GM12878 (cell line): Measurements from ENCODE around the gene GFAP. TPM values are rescaled to one million over a fixed set of nuclear protein-coding genes. Genes with fewer than 3 reads are reported as not detected.

Experiments
- ATAC-seq: fragments of 200-7000 bp; cut with Tn5 transposase; 3 replicates; pipeline ENCODE4 v1.9.1; 2020; ENCODE audit warnings: mild to moderate bottlenecking, moderate library complexity
- BruUV-seq: library from RNA; stranded (reverse); fragments of 400-500 nt; replicated peaks from 2 replicates; lab custom pipeline; 2021; lab: Mats Ljungman, UMichigan
- CTCF ChIA-PET: fragments of 300-600 bp; sonication (Branson Sonifier 250); formaldehyde crosslinking; extraction: SDS; loops from one replicate; lab custom pipeline; 2021; ENCODE audit warnings: inconsistent platforms; lab: Yijun Ruan, JAX
- POLR2A ChIA-PET: fragments of 350-600 bp; formaldehyde crosslinking; extraction: SDS; loops from one replicate; lab custom pipeline; 2021; ENCODE audit warnings: inconsistent platforms; lab: Charles Lee
- RAD21 ChIA-PET: fragments of 300-600 bp; sonication (Branson Sonifier 250); formaldehyde crosslinking; loops from one replicate; lab custom pipeline; 2023; ENCODE audit warnings: antibody characterized with exemption; ENCODE audit not compliant: unreplicated experiment; lab: Charles Lee
- SMC1A ChIA-PET: fragments of 300-600 bp; sonication (Branson Sonifier 250); formaldehyde crosslinking; loops from one replicate; lab custom pipeline; 2023; ENCODE audit not compliant: unreplicated experiment, uncharacterized antibody; lab: Charles Lee
- DNase-seq: peaks from one replicate; pipeline ENCODE4 v3.0.0-alpha.2; 2011; ENCODE audit warnings: low read depth, low spot score
- FAIRE-seq: peaks from 3 replicates; lab custom pipeline; 2011; peaks lifted over from hg19 to GRCh38; lab: Jason Lieb, UNC
- H2AFZ ChIP-seq: 2 replicates; pipeline ENCODE4 v1.6.0; 2011; ENCODE audit warnings: low read depth, low read length, control low read depth; ENCODE audit not compliant: control insufficient read depth
- H3K27ac ChIP-seq: 2 replicates; pipeline ENCODE4 v1.5.1; 2011; ENCODE audit warnings: control low read depth; ENCODE audit not compliant: control insufficient read depth, insufficient read depth
- H3K27me3 ChIP-seq, 2 experiments: replicated peaks in 1 of 2; 2 replicates each; pipeline versions ENCODE4 v1.6.0 to v1.6.1; 2011; ENCODE audit warnings: low read length in 1 of 2; ENCODE audit not compliant: control insufficient read depth in 2 of 2, insufficient read depth in 2 of 2
- H3K36me3 ChIP-seq, 2 experiments: 2 replicates each; pipeline ENCODE4 v1.5.1; 2011; ENCODE audit warnings: low read length in 1 of 2; ENCODE audit not compliant: control insufficient read depth in 2 of 2, insufficient read depth in 2 of 2
- H3K4me1 ChIP-seq: 2 replicates; pipeline ENCODE4 v1.6.1; 2011; ENCODE audit warnings: mild to moderate bottlenecking, low read length, moderate library complexity, mixed read lengths; ENCODE audit not compliant: control insufficient read depth, insufficient read depth
- H3K4me2 ChIP-seq: 2 replicates; pipeline ENCODE4 v1.6.0; 2011; ENCODE audit warnings: control low read depth; ENCODE audit not compliant: control insufficient read depth, insufficient read depth
- H3K4me3 ChIP-seq: fragments of 200-600 bp; sonication (generic); 2 replicates; pipeline ENCODE4 v1.5.1; 2016
- H3K79me2 ChIP-seq: 2 replicates; pipeline ENCODE4 v1.6.0; 2011; ENCODE audit warnings: low read length; ENCODE audit not compliant: control insufficient read depth, insufficient read depth
- H3K9ac ChIP-seq: 2 replicates; pipeline ENCODE4 v1.8.0; 2011; ENCODE audit warnings: low read length, control low read depth, mixed read lengths; ENCODE audit not compliant: control insufficient read depth, insufficient read depth
- H3K9me3 ChIP-seq: replicated peaks from 3 replicates; pipeline ENCODE4 v1.5.1; 2011; ENCODE audit warnings: mild to moderate bottlenecking, low read length; ENCODE audit not compliant: control insufficient read depth, insufficient read depth
- H4K20me1 ChIP-seq: 2 replicates; pipeline ENCODE4 v1.6.0; 2011; ENCODE audit not compliant: control insufficient read depth, insufficient read depth
- ATF2 ChIP-seq: IDR thresholded peaks from 2 replicates; pipeline ENCODE4 v1.6.1; 2012; ENCODE audit warnings: low read length, inconsistent platforms
- CREM ChIP-seq: IDR thresholded peaks from 2 replicates; pipeline ENCODE4 v1.6.1; 2014; ENCODE audit warnings: antibody characterized with exemption, low read depth
- HSF1 ChIP-seq: fragments of 150-350 bp; IDR thresholded peaks from 2 replicates; pipeline ENCODE4 v1.6.1; 2014; ENCODE audit warnings: mild to moderate bottlenecking, low read depth, low read length
- JUNB ChIP-seq: IDR thresholded peaks from 2 replicates; pipeline ENCODE4 v1.6.1; 2016; ENCODE audit warnings: antibody characterized with exemption, mild to moderate bottlenecking
- KAT2A ChIP-seq: conservative IDR thresholded peaks from 2 replicates; pipeline ENCODE4 v1.6.1; 2011; ENCODE audit warnings: low read depth, low read length; ENCODE audit not compliant: control insufficient read depth
- PAX5 ChIP-seq: IDR thresholded peaks from 2 replicates; pipeline ENCODE4 v1.6.1; 2011; ENCODE audit warnings: low read depth, low read length, borderline replicate concordance
- PAX8 ChIP-seq: fragments of 450-650 bp; IDR thresholded peaks from 2 replicates; pipeline ENCODE4 v1.6.1; 2017; ENCODE audit warnings: mild to moderate bottlenecking, moderate library complexity
- POU2F2 ChIP-seq: IDR thresholded peaks from 3 replicates; pipeline ENCODE4 v1.6.1; 2011; ENCODE audit warnings: low read depth, mild to moderate bottlenecking, low read length, borderline replicate concordance
- SKIL ChIP-seq: fragments of 450-650 bp; IDR thresholded peaks from 2 replicates; pipeline ENCODE4 v1.6.1; 2017; ENCODE audit warnings: mild to moderate bottlenecking, low read depth, inconsistent platforms; ENCODE audit not compliant: poor library complexity, severe bottlenecking
- SP1 ChIP-seq: IDR thresholded peaks from one replicate; pipeline ENCODE4 v1.6.1; 2011; ENCODE audit warnings: low read depth, low read length
- TBL1XR1 ChIP-seq: IDR thresholded peaks from 2 replicates; pipeline ENCODE4 v1.6.1; 2012; ENCODE audit warnings: low read depth, low read length, improper control_type of control experiment
- ZZZ3 ChIP-seq: IDR thresholded peaks from 2 replicates; pipeline ENCODE4 v1.6.1; 2011; ENCODE audit warnings: low read depth; ENCODE audit not compliant: control insufficient read depth, insufficient read length
- WGBS: methylation state at CpG from one replicate; pipeline ENCODE4 v1.1.6; 2016; ENCODE audit warnings: low lambda C conversion rate; ENCODE audit not compliant: insufficient replicate concordance, insufficient coverage; ENCODE audit errors: missing lambda C conversion rate; 5-methylcytosine and 5-hydroxymethylcytosine counted together
- in situ Hi-C: fragments of 300-500 bp; cut with MboI; formaldehyde crosslinking; loops from 9 replicates; pipeline ENCODE4 v1.14.3; 2018; ENCODE audit warnings: mixed read lengths
- intact Hi-C: fragments of 100-400 bp; cut with micrococcal nuclease; formaldehyde crosslinking; loops from one replicate; pipeline ENCODE4 v1.14.2; 2022; ENCODE audit not compliant: unreplicated experiment
- polyA plus RNA-seq, 11 experiments: library from polyadenylated mRNA; depleted of rRNA in 4 of 11; unstranded in 6 of 11; stranded (reverse) in 5 of 11; fragments of >200 nt; fragmentation: Nextera tagmentation in 4 of 11; fragmentation: Illumina TruSeq in 1 of 11; extraction: Ambion mirVana in 4 of 11; extraction: Trizol in 1 of 11; gene quantifications; 1 replicate in 1 of 11; 2 replicates in 10 of 11; pipeline versions ENCODE4 v1.2.1 to v1.2.3, GENCODE V29; 2011 to 2016; ENCODE audit warnings: inconsistent platforms in 2 of 11, missing spikeins in 2 of 11, low read depth in 1 of 11
- total RNA-seq, 4 experiments: library from RNA; depleted of rRNA in 3 of 4; stranded (reverse); fragments of >200 nt in 3 of 4; fragmentation: Illumina TruSeq in 1 of 4; extraction: Trizol in 1 of 4; gene quantifications; 2 replicates each; pipeline versions ENCODE4 v1.2.1 to v1.2.3, GENCODE V29; 2013 to 2021

Gene GFAP
- total and polyA plus RNA-seq, 10 of the 15 experiments (the other 5 are each of a cell fraction or from before 2014, with no cell fraction given), result 0.04 to 0.25 TPM; not detected in 8

- ATAC-seq (no peak), DNase-seq (no peak), FAIRE-seq (no peak)
- intact Hi-C loops (no loop called here), in situ Hi-C loops (loop anchor here (25.0 kb wide), 1 partner anchor 1660 kb away; the partner anchor contains the start of gene TMEM106A)
- no peak overlapping the region for H3K9ac ChIP-seq
- H3K4me1 ChIP-seq, result no peaks in the 10 kb centered on the region
- no peak overlapping the region for H3K4me2 ChIP-seq
- H3K9me3 ChIP-seq, result no peaks in the 10 kb centered on the region
- TF ChIP-seq JUNB (no peak), TBL1XR1 (no peak), POU2F2 (no peak)
- H4K20me1 ChIP-seq, result no peaks in the 10 kb centered on the region
- peaks cover 22 to 55% of the 10 kb centered on the region in 2 experiments for H3K36me3 ChIP-seq
- H3K4me3 ChIP-seq, result no peak overlapping the region
- H2AFZ ChIP-seq, result no peak overlapping the region
- H3K27me3 ChIP-seq, result no peaks in the 10 kb centered on the region
- no TSS peak for BruUV-seq
- ChIA-PET SMC1A (no interaction called here), RAD21 (no interaction called here), POLR2A (no interaction called here), CTCF (interaction anchor here (0.9 kb wide), 1 partner anchor 16 kb away, joined by 3 read pairs; no protein-coding TSS in a partner anchor)
- H3K79me2 ChIP-seq, result no peaks in the 10 kb centered on the region
- 96% methylated on average over 9 of the region's 9 CpGs for WGBS
- no peak overlapping the region for H3K27ac ChIP-seq
These were observed 43.0 kb downstream of the GFAP start for GRCh38 chr17:44872131-44872768.

GRCh38 chr17:44871556-44871955 is 43.7 kb downstream of the GFAP start:
- H3K27me3 ChIP-seq, result no peaks in the 10 kb centered on the region

More at GRCh38 chr17:44871556-44871955, 43.7 kb downstream of the GFAP start:
- POLR2A ChIA-PET, result no interaction called here
- H3K27ac ChIP-seq, result no peak overlapping the region
- intact Hi-C loops, result no loop called here
- H3K9me3 ChIP-seq, result no peaks in the 10 kb centered on the region
- in situ Hi-C loops, result loop anchor here (25.0 kb wide), 1 partner anchor 1659 kb away; the partner anchor contains the start of gene TMEM106A
- H3K4me3 ChIP-seq, result no peak overlapping the region
- FAIRE-seq, result no peak
- H3K79me2 ChIP-seq, result no peaks in the 10 kb centered on the region
- H3K4me1 ChIP-seq, result no peaks in the 10 kb centered on the region
- no peak overlapping the region for H2AFZ ChIP-seq
- H4K20me1 ChIP-seq, result no peaks in the 10 kb centered on the region
- SMC1A ChIA-PET, result no interaction called here
- H3K4me2 ChIP-seq, result no peak overlapping the region
- 98% methylated on average over 12 of the region's 12 CpGs for WGBS
- H3K36me3 ChIP-seq, result peaks cover 22 to 52% of the 10 kb centered on the region in 2 experiments
- no peak overlapping the region for H3K9ac ChIP-seq
- no peak for ATAC-seq
- no peak for TF ChIP-seq KAT2A
- TF ChIP-seq SP1, result no peak
- TF ChIP-seq SKIL, result no peak
- TF ChIP-seq CREM, result no peak
- TF ChIP-seq ZZZ3, result no peak
- TF ChIP-seq ATF2, result no peak
- TF ChIP-seq HSF1, result no peak
- no peak for TF ChIP-seq PAX5
- TF ChIP-seq PAX8, result no peak
- no TSS peak for BruUV-seq
- RAD21 ChIA-PET, result no interaction called here
- no peak for DNase-seq
- CTCF ChIA-PET, result interaction anchor here (0.8 kb wide), 1 partner anchor 180 kb away, joined by 3 read pairs; no protein-coding TSS in a partner anchor
